Neural progenitor cell (in vitro differentiated cells): ENCODE measurements around the gene CD200R1L. TPM values are rescaled to one million over a fixed set of nuclear protein-coding genes. Genes with fewer than 3 reads are reported as not detected.

ENCODE experiments used
- DNase-seq: peaks from one replicate; pipeline ENCODE4 v3.0.0-alpha.2; 2016; ENCODE audit warnings: low spot score
- H2AFZ ChIP-seq: fragments of 200-600 bp; sonication (generic); replicated peaks from 2 replicates; pipeline ENCODE4 v1.6.1; 2016; ENCODE audit warnings: antibody characterized with exemption
- H3F3A ChIP-seq: fragments of 200-600 bp; sonication (generic); 2 replicates; pipeline ENCODE4 v1.6.1; 2016; ENCODE audit warnings: antibody characterized with exemption, low read depth
- H3K27ac ChIP-seq: fragments of 200-600 bp; sonication (generic); 2 replicates; pipeline ENCODE4 v1.5.1; 2016; ENCODE audit warnings: mild to moderate bottlenecking
- H3K27me3 ChIP-seq: fragments of 200-600 bp; sonication (generic); 2 replicates; pipeline ENCODE4 v1.6.1; 2016; ENCODE audit warnings: mild to moderate bottlenecking, moderate library complexity
- H3K36me3 ChIP-seq: fragments of 200-600 bp; sonication (generic); 2 replicates; pipeline ENCODE4 v1.5.1; 2016
- H3K4me1 ChIP-seq: fragments of 200-600 bp; sonication (generic); 2 replicates; pipeline ENCODE4 v1.6.1; 2016; ENCODE audit warnings: mixed run types
- H3K4me2 ChIP-seq: fragments of 200-600 bp; sonication (generic); 2 replicates; pipeline ENCODE4 v1.6.1; 2016
- H3K4me3 ChIP-seq: fragments of 200-600 bp; sonication (generic); 2 replicates; pipeline ENCODE4 v1.5.1; 2016
- H3K79me2 ChIP-seq: fragments of 200-600 bp; sonication (generic); 2 replicates; pipeline ENCODE4 v1.6.1; 2016; ENCODE audit warnings: low read depth
- H3K9ac ChIP-seq: fragments of 200-600 bp; sonication (generic); 2 replicates; pipeline ENCODE4 v1.6.1; 2016
- H3K9me3 ChIP-seq: fragments of 200-600 bp; sonication (generic); 2 replicates; pipeline ENCODE4 v1.5.1; 2016; ENCODE audit warnings: low read depth
- H4K20me1 ChIP-seq: fragments of 200-600 bp; sonication (generic); 2 replicates; pipeline ENCODE4 v1.6.1; 2016; ENCODE audit warnings: low read depth
- H3K27ac Mint-ChIP-seq: 3 replicates; pipeline ENCODE4 v1.8.0; 2021; ENCODE audit warnings: mixed read lengths
- H3K27me3 Mint-ChIP-seq: 2 replicates; pipeline ENCODE4 v1.8.0; 2022; ENCODE audit warnings: low read depth, mild to moderate bottlenecking, inconsistent platforms, moderate library complexity, mixed read lengths; ENCODE audit not compliant: insufficient read depth
- H3K36me3 Mint-ChIP-seq: 3 replicates; pipeline ENCODE4 v1.8.0; 2021; ENCODE audit warnings: mixed read lengths
- H3K4me1 Mint-ChIP-seq: 3 replicates; pipeline ENCODE4 v1.8.0; 2021; ENCODE audit warnings: mixed read lengths
- H3K4me3 Mint-ChIP-seq: 3 replicates; pipeline ENCODE4 v1.8.0; 2021; ENCODE audit warnings: mild to moderate bottlenecking, moderate library complexity, mixed read lengths
- H3K9me3 Mint-ChIP-seq: 3 replicates; pipeline ENCODE4 v1.8.0; 2020; ENCODE audit warnings: mixed read lengths
- EZH2 ChIP-seq: fragments of 200-600 bp; sonication (generic); IDR thresholded peaks from 2 replicates; pipeline ENCODE4 v1.6.1; 2017; ENCODE audit warnings: antibody characterized with exemption, mild to moderate bottlenecking, moderate library complexity
- EZH2phosphoT487 ChIP-seq: fragments of 200-600 bp; sonication (generic); IDR thresholded peaks from 2 replicates; pipeline ENCODE4 v1.6.1; 2017; ENCODE audit warnings: antibody characterized with exemption
- total RNA-seq: library from RNA; depleted of rRNA; stranded (reverse); fragments of >200 nt; gene quantifications from 2 replicates; pipeline ENCODE4 v1.2.3, GENCODE V29; 2015; ENCODE audit warnings: low replicate concordance
- TF ChIP-seq, protein P1 (sequence below): fragments of 200-600 bp; sonication (generic); IDR thresholded peaks from 2 replicates; pipeline ENCODE4 v1.5.1; 2017; ENCODE audit warnings: antibody characterized with exemption, mild to moderate bottlenecking

CD200R1L gene
- total RNA-seq, 1 donor from 2014 or later = not detected

DNA sequence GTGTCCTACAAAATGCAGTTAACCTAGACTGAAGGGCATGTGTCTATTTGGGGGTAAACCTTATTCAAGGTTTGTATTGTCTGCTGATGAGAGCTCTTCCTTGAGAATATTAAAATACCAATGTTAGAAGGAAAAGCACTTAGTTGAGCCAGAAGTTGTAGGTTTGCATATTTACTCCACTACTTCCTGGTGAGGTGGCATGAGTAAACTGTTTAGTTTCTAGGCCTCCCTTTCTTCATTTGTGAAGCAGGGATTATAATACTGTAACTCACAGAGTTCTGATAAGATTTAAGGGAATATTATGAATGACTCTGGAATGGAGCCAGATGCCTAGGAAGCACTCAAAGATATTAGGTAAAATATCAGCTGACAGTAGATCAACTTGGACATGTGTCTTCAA lies 46.7 kb downstream of the CD200R1L start:
- Mint-ChIP-seq H3K4me1 (peaks cover 4% of the 10 kb centered on the region), H3K27me3 (no peaks in the 10 kb centered on the region), H3K4me3 (no peak overlapping the region), H3K27ac (no peak overlapping the region), H3K36me3 (no peaks in the 10 kb centered on the region), H3K9me3 (no peaks in the 10 kb centered on the region)
- Histone ChIP-seq H3K9me3 (no peaks in the 10 kb centered on the region), H3K9ac (no peak overlapping the region), H3K4me2 (no peak overlapping the region), H3K27ac (no peak overlapping the region), H3K79me2 (no peaks in the 10 kb centered on the region), H3K36me3 (no peaks in the 10 kb centered on the region), H3F3A (no peaks in the 10 kb centered on the region), H3K27me3 (no peaks in the 10 kb centered on the region), H3K4me1 (no peaks in the 10 kb centered on the region), H2AFZ (no peak overlapping the region), H3K4me3 (no peak overlapping the region), H4K20me1 (no peaks in the 10 kb centered on the region)
- TF ChIP-seq EZH2 = no peak
- no peak for DNase-seq

DNA sequence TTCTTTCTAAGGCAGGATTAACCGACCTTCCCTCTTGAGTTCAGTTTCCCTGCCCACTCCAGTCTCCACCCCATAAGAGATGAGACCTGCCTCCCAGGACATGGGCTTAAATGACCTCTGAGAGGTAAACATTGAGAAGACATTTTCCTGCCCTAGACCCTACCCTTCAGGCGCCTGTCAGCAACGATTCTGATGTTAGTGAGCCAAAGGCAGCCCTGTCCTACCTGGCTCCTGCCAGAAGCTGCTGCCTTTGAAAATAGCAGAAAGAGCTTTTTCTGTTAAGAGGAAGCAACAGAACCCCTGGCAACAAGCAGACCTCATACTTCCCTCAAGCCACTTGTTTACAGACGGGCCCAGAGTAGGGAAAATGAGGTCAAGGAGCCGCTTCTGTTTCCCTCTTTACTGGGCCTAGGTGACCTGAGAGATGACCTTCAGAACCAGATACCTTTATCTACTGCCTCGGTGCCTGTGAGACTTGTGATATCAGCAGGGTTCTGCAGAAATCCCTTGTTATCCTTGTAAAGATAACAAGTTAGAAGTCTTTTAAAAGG lies 52.0 kb downstream of the CD200R1L start:
- TF ChIP-seq, protein P1, sequence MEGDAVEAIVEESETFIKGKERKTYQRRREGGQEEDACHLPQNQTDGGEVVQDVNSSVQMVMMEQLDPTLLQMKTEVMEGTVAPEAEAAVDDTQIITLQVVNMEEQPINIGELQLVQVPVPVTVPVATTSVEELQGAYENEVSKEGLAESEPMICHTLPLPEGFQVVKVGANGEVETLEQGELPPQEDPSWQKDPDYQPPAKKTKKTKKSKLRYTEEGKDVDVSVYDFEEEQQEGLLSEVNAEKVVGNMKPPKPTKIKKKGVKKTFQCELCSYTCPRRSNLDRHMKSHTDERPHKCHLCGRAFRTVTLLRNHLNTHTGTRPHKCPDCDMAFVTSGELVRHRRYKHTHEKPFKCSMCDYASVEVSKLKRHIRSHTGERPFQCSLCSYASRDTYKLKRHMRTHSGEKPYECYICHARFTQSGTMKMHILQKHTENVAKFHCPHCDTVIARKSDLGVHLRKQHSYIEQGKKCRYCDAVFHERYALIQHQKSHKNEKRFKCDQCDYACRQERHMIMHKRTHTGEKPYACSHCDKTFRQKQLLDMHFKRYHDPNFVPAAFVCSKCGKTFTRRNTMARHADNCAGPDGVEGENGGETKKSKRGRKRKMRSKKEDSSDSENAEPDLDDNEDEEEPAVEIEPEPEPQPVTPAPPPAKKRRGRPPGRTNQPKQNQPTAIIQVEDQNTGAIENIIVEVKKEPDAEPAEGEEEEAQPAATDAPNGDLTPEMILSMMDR = no peak
- TF ChIP-seq EZH2 (no peak), EZH2phosphoT487 (no peak)
- peaks cover 14% of the 10 kb centered on the region for H3K4me1 ChIP-seq
- H3K4me3 ChIP-seq = no peak overlapping the region
- H3F3A ChIP-seq = no peaks in the 10 kb centered on the region
- no peaks in the 10 kb centered on the region for H4K20me1 ChIP-seq
- Mint-ChIP-seq H3K27me3 (no peaks in the 10 kb centered on the region), H3K9me3 (no peaks in the 10 kb centered on the region), H3K4me3 (no peak overlapping the region), H3K27ac (no peak overlapping the region), H3K4me1 (peaks cover 2% of the 10 kb centered on the region), H3K36me3 (no peaks in the 10 kb centered on the region)
- H3K27ac ChIP-seq = no peak overlapping the region
- no peaks in the 10 kb centered on the region for H3K9me3 ChIP-seq
- H3K36me3 ChIP-seq = no peaks in the 10 kb centered on the region
- H2AFZ ChIP-seq = peak overlapping the region; percentile 26
- H3K9ac ChIP-seq = no peak overlapping the region
- H3K79me2 ChIP-seq = no peaks in the 10 kb centered on the region
- DNase-seq = no peak
- no peaks in the 10 kb centered on the region for H3K27me3 ChIP-seq
- no peak overlapping the region for H3K4me2 ChIP-seq

DNA sequence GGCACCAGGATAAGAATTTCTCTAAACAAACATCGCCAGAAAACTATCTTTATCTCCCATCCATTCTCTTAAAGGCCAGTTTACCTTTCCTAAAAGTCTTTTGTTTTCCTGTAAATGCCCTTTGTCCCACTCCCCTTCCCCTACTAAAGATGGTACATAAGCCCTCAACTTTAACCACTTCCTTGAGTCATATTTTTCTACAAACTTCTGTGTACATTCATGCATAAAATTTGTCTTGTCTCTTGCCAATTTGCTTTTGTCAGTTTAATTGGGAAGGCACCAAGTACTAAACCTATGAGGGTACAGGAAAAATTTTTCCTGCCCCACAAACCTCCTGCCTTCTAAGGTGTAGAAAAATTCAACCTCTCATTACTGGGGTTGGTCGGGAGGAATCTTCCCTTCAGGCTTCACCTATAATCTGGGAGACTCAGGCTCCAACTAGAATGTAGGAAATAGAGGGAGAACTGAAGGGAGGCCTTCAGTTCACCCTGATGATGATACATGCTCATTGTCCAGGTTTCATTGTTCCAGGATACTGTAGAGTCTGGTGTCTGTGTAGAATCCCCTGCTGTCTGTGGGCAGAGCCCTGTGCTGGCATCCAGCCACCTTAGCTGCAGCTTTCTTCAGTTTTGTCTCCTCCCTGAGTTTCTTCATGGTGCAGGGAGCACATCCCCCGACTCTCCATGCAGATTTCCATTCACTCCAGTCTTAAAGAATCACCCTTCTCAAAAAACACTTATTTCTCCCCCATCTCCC lies 53.2 kb downstream of the CD200R1L start:
- peak overlapping the region; percentile 55 for H2AFZ ChIP-seq
- no peaks in the 10 kb centered on the region for H3K9me3 ChIP-seq
- H3K4me1 ChIP-seq = peaks cover 14% of the 10 kb centered on the region
- no peak overlapping the region for H3K4me2 ChIP-seq
- no peaks in the 10 kb centered on the region for H3K27me3 Mint-ChIP-seq
- no peak overlapping the region for H3K4me3 ChIP-seq
- H3K36me3 ChIP-seq = no peaks in the 10 kb centered on the region
- H3K27me3 ChIP-seq = no peaks in the 10 kb centered on the region
- no peaks in the 10 kb centered on the region for H3K9me3 Mint-ChIP-seq
- H4K20me1 ChIP-seq = no peaks in the 10 kb centered on the region
- no peak for DNase-seq
- peaks cover 2% of the 10 kb centered on the region for H3K4me1 Mint-ChIP-seq
- H3F3A ChIP-seq = no peaks in the 10 kb centered on the region
- TF ChIP-seq EZH2phosphoT487 (no peak), EZH2 (no peak)
- TF ChIP-seq, protein P1 = no peak
- H3K36me3 Mint-ChIP-seq = no peaks in the 10 kb centered on the region
- no peak overlapping the region for H3K4me3 Mint-ChIP-seq
- no peak overlapping the region for H3K27ac Mint-ChIP-seq
- H3K79me2 ChIP-seq = no peaks in the 10 kb centered on the region
- H3K9ac ChIP-seq = no peak overlapping the region
- H3K27ac ChIP-seq = no peak overlapping the region

DNA sequence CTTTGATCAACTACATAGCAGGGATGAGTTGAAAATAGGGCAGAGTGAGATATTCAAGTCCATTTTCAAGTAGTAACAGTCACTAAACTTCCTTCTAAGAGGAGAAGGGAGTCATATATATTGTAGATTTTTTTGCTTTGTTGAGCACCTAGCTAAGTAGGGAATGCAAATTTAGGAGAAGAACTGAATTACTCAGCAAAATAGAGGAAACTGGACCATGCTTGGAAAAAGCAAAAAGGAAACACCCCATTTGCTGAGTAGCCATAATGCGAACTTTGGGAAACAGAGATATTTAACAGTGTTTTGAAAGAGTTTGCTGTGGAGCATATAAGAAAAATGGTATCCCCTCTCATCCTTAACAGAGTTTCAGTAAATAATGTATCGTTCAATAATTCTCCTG lies 54.9 kb downstream of the CD200R1L start:
- no peak for DNase-seq
- Mint-ChIP-seq H3K27ac (peak overlapping the region; percentile 32), H3K4me1 (peaks cover 2% of the 10 kb centered on the region), H3K9me3 (peaks cover 10% of the 10 kb centered on the region), H3K4me3 (no peak overlapping the region), H3K36me3 (no peaks in the 10 kb centered on the region), H3K27me3 (no peaks in the 10 kb centered on the region)
- Histone ChIP-seq H3K79me2 (no peaks in the 10 kb centered on the region), H3K36me3 (no peaks in the 10 kb centered on the region), H3K27ac (no peak overlapping the region), H2AFZ (no peak overlapping the region), H3K9me3 (no peaks in the 10 kb centered on the region), H3K9ac (no peak overlapping the region), H3K27me3 (no peaks in the 10 kb centered on the region), H3K4me3 (no peak overlapping the region), H3F3A (no peaks in the 10 kb centered on the region), H3K4me2 (no peak overlapping the region), H4K20me1 (no peaks in the 10 kb centered on the region), H3K4me1 (peaks cover 14% of the 10 kb centered on the region)
- TF ChIP-seq EZH2phosphoT487 (no peak), EZH2 (no peak)
- TF ChIP-seq, protein P1 = no peak
